NCI-H2196 (cell line): ENCODE measurements around the gene MMP17.
"Not testable (repeated sequence)": the region's sequence is repeated elsewhere in the genome, so short reads cannot be mapped to it uniquely, and the experiment has no call there.

Experiments used
- DNase-seq: peaks from one replicate; lab custom pipeline; 2025; ENCODE audit not compliant: unreplicated experiment; lab: John Stamatoyannopoulos, UW

The MMP17 gene

DNA sequence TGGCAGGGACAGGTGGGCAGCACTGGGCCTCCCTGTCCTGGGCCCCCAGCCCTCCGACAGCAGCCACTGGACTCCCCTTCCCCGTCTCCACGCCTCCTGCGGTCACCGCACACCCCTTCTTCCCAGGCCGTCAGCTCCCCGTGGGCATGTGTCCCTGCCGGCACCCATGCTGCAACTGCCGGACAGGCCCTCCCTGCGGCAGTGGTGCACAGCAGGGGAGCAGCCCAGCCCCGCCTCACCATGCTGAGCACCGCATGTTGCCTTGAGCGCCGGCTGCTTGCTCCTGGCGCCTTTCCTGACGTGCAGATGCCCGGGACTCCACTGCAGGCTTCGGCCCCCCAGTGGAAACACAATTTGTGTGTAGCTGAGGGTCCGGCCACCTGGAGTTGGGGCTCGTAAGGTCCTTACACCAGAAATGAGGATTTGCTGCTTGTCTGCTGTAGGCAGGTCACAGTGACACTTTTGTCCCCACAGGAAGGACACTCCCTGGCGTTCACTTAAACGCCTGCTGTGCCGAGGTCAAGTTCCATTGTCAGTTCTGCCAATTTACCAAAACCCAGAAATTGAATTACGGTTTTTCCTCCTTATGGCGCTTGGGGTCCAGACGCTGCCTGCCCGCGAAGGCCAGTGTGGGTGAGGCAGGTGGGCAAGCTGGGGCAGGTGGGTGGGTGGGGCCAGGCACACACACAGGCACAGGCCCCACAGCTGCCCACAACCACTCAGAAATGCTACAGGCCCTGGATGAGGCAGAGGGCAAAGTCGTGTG, 28.2 kb upstream of the MMP17 start:
- no peak for DNase-seq

DNA sequence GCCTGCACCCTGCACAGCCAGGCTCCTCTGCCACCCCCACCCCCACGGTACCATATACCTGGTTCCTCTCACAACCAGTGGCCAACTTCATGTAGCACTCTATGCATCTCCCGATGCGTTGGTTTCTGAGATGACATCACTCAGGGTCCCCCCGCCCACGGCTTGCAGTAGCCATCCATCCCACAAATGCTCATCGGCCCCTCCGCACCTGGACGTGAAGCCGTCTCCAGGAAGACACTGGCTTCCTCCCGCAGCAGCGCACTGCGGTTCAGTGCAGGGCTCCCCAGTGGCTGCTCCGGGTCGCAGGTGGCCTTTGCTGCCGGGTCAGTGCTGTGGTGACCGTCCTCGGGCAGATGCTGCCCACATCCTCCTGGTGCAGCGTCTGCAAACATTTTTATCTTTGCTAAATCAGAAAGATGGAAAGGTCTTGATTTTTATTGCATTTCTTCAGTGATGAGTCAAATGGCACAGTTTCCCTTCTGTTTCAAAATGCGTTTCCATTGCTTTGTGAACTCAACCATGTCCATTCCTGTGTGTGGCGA, 27.5 kb upstream of the MMP17 start:
- DNase-seq: no peak

DNA sequence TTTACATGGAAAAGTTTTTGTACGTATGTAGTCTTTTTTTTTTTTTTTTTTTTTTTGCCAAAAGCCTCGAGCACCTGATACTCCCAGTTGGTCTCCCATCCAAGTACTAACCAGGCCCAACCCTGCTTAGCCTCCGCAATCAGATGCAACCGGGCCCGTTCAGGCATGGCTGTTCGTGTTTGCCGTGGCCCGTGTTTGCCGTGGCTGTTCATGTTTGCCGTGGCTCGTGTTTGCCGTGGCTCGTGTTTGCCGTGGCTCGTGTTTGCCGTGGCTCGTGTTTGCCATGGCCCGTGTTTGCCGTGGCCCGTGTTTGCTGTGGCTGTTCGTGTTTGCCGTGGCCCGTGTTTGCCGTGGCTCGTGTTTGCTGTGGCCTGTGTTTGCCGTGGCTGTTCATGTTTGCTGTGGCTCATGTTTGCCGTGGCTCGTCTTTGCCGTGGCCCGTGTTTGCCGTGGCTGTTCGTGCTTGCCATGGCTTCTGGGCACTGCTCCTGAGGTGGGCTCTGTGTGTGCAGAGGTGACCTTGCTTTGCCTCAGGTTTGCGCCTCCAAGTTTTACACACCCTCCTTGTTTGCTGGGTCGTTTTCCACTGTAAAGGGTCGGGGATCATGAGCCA, 26.8 kb upstream of the MMP17 start:
- DNase-seq: no peak

DNA sequence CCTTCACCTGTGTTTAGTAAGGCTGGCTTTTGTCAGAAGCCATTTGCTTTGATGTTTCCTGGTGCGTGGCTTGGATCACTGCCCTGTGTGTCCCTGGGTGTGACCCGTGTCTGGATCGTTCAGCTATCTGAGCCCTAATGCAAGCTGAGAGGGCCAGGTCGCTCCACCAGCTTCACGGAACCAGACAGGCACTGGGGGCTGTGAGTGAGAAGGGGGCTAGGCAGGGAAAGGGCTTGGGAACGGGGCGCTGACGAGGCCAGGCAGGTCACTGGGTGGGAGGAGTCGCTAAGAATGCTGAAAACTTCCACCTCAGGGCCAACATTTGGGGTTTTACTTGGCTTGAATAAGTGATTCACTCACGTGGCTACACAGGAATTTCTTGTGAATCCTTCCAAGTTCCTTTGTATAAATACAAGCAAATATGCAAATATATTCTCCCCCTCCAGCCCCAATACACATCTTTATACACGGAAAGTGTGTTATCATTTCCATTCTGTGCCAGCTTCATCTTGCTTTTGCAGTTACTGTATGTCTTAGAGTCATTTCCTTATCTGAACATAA, 24.2 kb upstream of the MMP17 start:
- peak; percentile 12 for DNase-seq

DNA sequence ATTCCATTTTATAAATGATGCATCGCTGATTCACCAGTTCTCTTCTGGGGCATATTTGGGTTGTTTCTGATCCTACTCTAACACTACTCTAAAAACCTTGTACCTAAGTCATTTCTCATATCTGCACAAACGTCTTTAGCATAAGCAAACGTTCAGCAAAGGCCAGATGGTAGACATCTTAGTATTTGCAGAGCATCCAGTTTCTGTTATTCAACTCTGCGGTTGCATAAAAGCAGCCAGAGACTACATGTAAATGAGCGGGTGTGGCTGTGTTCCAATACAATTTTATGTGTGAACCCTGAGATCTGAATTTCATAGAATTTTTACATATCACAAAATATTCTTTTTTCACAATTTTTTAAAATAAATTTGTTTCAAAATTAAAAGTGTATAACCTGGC, 22.8 kb upstream of the MMP17 start:
- no peak for DNase-seq

DNA sequence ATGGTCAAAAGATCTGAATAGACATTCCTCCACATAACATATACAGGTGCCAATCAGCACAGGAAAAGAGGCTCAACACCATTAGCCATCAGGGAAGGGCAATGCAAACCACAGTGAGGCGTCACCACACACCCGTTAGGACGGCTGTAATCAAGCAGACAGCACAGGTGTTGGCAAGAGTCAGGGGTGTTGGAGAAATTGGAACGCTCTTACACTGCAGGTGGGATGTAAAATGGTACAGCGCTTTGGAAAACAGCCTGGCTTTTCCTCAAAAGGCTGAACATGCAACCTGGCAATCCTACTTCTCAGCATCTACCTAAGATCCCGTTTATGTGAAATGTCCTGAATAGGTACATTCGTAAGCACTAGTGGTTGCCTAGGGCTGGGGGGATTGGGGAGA, 21.5 kb upstream of the MMP17 start:
- DNase-seq: no peak

DNA sequence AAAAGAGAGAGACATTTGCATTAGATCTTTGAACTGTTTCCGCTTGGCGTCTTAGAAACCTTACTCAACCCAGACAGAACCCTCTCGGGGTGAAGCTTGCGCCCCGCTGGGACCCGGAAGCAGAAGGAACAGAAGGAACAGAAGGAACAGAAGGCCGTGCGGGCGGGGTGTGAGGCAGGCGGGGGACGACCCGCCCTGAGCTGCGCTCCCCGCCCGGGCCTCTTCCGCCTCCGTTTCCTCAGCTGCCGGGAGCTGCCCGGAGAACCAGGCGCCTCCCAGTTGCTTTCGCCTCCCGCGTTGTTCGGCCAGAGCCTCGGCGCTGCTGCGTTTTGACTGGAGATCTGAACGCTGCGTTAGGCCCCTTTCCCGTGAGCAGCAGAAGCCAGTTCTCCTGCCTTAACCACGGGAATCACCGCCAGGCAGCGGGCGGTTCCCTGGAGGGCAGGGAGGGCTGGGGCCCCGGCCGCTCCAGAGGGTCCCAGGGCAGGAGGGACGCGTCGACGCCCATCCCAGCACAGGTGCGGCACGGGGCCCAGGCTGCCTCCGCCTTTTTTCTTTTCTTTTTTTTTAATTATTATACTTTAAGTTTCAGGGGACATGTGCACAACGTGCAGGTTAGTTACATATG, 19.3 kb upstream of the MMP17 start:
- no peak for DNase-seq

DNA sequence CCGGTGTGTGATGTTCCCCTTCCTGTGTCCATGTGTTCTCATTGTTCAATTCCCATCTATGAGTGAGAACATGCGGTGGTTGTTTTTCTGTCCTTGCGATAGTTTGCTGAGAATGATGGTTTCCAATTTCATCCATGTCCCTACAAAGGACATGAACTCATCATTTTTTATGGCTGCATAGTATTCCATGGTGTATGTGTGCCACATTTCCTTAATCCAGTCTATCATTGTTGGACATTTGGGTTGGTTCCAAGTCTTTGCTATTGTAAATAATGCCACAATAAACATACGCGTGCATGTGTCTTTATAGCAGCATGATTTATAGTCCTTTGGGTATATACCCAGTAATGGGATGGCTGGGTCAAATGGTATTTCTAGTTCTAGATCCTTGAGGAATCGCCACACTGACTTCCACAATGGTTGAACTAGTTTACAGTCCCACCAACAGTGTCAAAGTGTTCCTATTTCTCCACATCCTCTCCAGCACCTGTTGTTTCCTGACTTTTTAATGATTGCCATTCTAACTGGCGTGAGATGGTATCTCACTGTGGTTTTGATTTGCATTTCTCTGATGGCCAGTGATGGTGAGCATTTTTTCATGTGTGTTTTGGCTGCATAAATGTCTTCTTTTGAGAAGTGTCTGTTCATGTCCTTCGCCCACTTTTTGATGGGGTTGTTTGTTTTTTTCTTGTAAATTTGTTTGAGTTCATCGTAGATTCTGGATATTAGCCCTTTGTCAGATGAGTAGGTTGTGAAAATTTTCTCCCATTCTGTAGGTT, 18.5 kb upstream of the MMP17 start:
- not testable (repeated sequence) for DNase-seq

DNA sequence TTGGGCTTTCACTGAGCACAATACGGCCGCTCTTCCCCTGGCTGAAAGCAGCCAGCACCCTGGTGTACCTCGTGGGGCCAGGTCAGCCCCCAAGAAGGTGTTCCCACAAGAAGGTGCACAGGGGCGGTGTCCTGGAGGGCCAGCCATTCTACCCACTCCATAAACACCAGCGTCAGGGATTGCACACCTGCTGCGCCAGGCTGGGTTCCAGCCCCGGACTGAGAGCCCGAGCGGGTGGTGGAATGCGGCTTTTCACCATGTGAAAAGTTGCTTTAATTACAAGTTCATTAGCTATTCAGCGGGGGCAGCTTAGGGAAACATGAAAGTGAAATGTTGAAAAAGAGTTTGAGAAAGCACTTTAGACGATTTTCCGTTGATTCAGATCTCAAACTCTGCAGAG, 17.5 kb upstream of the MMP17 start:
- DNase-seq: no peak

DNA sequence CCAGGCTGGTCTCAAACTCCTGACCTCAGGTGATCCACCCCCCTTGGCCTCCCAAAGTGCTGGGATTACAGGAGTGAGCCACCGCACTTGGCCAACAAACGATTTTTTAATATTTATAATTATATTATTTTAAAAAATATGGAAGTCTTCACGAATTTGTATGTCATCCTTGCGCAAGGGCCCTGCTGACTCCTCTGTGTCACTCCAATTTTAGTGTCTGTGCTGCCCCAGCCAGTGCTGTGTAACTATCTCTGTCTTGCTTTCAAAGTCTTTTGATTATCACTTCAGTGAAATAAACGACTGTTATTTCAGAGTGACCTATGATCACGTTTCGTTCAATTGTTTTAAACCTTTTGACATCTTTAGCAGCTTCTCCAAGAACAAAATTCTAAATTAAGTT, 13.1 kb upstream of the MMP17 start:
- no peak for DNase-seq

DNA sequence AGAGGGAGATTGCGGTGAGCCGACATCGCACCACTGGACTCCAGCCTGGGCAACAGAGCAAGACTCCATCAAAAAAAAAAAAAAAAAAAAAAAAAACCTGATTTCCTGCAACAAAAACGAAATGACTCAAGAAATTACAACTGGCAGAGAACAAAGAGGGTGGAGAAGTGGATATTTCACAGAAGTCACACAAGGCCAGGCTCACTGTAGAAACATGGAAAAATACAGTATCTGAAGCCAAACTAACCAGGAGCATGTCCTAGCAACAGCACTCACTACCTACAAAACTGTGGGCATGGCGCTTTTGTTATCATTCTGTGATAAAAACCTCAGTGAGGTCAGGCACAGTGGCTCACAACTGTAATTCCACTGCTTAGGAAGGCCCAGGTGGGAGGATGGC, 11.7 kb upstream of the MMP17 start:
- DNase-seq: no peak

DNA sequence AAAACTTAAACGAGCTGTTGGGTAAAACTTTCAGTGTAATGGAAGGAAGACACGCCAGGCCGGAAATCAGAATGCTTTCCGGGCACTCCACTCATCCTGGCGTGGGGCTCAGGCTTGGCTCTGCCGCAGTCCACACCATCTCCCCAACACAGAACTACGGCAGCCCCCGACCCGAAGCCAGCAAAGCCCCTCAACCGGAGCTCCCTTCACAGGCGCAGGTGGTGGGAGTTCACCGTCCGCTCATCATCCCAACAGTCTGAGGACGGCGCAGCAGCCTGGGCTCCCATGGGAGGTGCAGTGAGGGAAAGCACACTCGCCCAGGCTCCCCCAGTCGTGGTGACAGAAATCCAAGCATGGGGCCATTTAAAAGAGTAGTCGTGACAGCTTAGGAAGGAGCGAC, 11.0 kb upstream of the MMP17 start:
- DNase-seq: no peak

DNA sequence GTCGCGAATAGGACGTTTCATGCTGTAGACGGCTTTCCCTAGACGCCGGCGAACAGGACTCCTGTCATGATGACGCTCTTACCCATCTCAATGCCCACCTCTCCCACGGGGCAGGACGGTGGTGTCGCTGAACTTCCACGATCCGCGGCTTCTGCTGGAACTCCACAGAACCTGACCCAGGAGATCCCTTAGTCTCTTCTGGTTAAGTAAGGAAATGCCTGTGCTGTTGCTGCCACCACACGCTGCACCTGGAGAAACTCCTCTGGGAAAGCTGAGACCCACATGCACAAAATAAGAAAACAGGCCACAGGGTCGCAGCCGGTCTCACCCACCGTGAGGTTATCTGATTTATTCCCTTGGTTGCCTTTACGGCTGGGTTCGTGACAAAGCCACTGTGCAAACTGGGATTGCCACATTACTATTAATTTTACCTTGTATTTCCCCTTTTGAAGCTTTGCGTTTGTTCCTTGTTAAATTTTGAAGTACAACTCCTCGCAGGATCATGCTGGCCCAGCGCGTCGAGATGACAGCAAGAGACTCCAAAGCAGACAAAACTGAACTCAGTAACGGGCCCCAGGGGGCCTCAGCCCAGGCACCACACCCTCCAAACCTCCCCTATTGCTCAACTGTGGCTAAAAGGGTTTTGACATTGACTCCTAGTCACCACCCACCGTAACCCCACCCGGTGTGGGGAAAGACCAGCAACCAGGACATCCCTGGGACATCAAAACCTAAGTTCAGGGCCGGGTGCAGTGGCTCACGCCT, 9.2 kb upstream of the MMP17 start:
- no peak for DNase-seq

DNA sequence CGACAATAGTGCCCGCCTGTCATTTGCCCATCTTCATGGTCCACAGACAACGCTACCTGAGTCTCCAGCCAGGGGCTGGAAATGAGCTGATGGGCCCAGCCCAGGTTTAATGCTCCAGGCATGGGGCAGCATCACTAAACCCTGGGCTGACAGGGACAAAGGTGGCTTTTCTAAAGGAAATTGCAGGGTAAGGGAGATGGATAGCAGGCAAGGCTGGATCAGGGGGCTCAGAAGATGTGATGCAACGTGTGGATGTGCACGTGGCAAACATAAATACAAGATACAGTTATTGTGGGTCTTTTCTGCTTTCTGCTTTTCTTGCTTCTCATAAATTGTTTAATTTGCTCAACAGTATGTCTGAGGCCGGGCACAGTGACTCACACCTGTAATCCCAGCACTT, 3.7 kb upstream of the MMP17 start:
- no peak for DNase-seq

DNA sequence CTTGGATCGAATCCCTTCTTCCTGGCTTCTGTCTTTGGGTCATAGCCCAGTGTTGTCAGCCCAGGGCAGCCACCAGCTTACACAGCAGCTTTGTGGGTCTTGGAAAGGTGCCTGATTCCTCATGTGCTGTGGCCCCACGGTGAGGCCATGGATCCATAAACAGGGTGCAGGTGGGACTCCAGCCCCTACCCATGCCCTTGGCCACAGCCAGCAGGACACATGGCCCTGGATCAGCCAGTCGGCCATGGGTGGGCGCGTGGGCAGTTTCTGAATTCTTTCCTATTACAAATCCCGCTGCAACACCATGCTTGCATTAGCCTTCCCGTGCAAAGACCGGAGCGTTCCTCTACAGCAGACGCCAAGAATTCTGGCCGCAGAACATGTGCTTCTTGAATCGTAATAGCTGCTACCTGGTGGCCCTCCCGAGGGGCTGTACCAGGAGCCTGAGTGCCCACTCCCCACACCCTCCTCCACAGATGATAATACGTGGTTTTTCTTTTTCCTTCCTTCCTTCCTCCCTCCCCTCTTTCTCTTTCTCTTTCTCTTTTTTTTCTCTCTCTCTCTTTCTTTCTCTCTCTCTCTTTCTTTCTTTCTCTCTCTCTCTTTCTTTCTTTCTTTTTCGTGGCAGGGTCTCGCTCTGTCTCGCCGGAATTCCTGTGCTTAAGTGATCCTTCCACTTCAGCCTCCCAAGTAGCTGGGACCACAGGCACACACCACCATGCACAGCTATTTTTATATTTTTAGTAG, 2.9 kb upstream of the MMP17 start:
- peak; percentile 5 for DNase-seq

DNA sequence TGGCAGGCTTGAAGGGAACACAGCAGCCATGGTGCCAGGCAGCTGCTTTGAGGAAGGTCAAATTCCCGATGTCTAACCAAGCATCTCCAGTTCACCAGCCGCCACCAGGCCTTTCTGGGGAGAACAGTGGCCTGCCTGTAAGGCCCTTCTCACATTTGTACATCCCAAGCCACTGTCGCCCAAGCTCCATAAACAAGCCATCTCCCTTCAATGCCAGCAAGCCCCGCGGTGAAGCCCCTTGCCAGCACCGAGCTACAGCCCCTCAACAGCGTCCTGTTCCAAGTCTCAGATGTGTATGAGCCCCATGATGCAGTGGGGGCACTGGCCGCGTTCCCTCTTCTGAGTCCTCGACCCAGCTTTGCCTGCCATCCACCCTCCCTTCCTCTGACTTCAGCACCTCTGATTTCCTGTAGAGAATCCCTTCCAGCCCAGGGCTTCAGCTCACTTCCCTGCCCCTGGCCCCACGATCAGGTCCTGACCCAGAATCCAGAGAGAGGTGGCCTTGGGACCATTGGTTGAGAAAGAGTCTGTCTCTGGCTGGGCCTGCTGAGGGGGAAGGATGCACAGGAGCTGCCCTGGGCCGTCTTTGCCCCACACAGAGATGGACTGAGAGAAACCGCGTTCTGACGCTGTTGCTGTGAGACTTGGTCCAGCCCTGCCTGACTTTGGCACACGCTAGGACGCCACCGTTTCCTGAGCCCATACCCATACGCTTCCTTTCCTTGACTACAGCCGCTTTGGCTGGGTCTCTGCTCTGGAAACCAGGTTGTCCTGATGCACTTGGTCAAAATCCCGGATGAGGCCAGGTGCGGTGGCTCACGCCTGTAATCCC, 1.9 kb upstream of the MMP17 start:
- DNase-seq: no peak

DNA sequence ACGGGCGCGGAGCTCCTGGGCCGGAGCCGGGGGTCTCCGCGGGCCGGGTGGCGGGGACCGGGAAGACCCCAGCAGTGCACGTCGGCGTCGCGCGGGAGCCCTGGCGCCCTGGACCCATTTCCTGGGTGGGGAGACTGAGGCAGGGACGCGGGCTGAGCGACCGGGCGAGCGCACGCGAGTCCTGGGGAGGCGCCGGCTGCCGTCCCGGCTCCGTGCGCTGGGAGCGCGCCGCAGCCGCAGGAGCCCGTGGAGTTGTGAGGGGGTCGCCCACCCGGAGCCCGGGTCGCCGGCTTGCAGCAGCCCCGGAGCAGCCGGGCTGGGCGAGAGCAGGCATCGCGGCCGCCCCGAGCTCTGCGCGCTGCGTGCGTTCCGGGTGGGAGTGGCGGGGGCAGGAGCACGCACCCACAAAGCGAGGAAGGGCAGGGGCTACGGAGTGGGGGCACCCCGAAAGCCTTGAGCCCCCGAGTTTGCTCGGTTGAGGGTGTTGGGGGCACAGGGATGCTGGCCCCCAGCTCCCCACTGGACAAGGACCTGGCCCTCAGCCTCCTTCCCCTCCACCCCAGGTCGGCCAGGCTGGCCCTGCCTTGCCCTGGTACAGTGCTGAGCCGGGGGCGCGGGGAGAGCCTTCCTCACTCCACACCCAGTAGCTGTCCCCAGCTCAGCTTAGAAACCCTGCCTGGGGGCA, 620 bp downstream of the MMP17 start:
- no peak for DNase-seq

DNA sequence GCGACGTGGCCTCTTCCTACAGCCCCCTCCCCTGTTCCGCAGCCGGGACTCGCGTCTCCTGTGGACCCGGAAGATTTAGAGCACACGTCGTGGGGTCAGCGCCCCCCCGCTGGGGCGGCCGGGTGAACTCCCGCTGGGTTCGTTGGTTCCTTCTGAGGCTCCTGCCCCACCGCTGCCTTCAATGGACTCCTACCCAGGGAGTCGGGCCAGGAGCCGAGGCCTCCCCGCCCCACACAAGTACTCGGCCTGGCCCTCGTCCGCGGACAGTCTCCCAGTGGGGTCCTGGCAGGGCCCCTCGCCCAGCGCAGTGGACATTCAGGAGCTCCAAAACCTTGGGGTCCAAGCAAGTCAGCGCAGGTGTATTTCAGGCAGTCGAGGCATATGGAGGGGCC, 1.2 kb downstream of the MMP17 start:
- DNase-seq: no peak
